Left renal cortex interstitium (tissue), 4 donors: ENCODE data around the gene PBXIP1. TPM values are rescaled to one million over a fixed set of nuclear protein-coding genes. Genes with fewer than 3 reads are reported as not detected.

ENCODE experiments used
- DNase-seq, 4 donors: peaks; one replicate each; pipeline ENCODE4 v3.0.0-alpha.2; 2013; ENCODE audit warnings: low read depth in 4 of 4, low spot score in 2 of 4, missing footprints in 1 of 4
- polyA plus RNA-seq, 4 donors: library from polyadenylated mRNA; unstranded; fragments of 120-200 nt; gene quantifications; one replicate each; pipeline ENCODE4 v1.2.1, GENCODE V29; 2013; ENCODE audit not compliant: insufficient read length in 4 of 4

The PBXIP1 gene
- polyA plus RNA-seq, 4 donors: 68.3 to 81.2 (median 73.6) TPM

DNA sequence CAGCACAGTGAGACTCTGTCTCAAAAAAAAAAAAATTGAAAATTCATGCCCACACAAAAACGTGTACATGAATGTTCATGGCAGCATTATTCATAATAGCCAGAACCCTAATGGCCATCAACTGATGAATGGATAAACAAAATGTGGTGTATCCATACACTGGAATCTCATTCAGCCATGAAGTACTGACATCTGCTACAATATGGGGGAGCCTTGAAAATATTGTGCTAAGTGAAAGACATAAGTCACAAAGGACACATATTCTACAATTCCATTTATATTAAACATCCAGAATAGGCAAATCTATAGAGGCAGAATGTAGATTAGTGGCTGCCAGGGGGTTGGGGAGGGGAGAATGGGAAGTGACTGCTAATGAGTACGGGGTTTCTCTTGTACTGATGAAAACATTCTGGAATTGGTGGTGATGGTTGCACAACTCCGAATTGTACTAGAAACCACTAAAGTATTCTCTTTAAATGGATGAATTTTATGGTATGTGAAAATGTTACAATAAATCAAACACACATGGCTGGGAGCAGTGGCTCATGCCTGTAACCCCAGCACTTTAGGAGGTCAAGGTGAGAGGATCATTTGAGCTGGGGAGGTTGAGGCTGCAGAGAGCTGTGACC is 52.8 kb downstream of the PBXIP1 start:
- DNase-seq: no peak

DNA sequence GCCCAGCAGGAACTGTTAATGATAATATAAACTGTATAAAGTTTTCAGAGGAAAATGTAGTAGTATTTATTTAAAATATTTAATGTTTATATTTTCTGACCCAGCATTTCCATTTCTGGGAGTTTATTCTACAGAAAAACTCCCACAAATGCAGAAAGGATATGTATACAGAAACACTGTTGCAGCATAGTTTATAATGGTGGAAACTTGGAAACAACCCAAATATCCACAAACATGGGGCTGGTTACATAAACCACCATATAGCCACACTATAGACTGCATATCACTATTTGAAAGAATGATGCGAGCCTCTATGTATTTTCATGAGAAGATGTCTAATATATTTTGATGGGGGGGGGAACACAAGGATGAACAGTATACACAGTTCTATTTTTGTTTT is 54.3 kb downstream of the PBXIP1 start:
- no peak for DNase-seq

DNA sequence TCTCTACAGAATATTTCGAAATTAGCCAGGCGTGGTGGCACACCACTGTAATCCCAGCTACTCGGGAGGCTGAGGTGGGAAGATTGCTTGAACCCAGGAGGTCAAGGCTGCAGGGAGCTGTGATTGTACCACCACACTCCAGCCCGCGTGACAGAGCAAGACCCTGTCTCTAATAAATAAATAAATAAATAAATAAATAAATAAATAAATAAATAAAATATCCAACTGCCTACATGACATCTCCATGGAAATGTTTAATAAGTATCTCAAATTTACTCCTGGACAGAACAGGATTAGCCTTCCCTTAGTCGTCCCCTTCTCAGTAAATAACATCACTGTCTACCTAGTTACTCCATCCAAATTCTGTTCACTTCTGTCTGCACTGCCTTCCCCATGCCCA is 56.9 kb downstream of the PBXIP1 start:
- no peak for DNase-seq

DNA sequence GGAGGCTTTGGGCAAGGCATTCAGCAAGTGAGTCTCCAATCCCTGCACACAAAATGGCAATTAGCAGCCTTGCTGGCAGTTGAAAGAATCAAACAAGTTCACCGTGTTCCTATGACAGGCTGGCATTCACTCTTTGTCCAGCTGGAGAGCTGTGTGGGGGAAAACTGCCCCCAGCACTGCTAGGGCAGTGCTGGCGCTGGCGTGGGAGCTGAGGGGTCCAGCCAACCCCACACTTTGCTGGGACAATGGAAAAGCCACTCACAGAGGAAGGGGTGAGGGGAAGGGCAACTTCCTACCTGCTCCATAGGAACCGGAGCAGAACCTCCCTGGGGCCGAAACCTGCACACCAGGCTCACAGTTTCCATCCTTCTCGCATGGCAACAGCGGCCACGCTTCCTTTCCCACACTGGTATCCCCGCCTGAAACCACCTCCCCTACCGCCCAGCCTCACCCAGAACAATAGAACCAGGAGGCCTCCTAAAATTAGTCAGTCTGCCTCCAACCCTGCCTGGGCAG is 59.1 kb downstream of the PBXIP1 start:
- no peak for DNase-seq

DNA sequence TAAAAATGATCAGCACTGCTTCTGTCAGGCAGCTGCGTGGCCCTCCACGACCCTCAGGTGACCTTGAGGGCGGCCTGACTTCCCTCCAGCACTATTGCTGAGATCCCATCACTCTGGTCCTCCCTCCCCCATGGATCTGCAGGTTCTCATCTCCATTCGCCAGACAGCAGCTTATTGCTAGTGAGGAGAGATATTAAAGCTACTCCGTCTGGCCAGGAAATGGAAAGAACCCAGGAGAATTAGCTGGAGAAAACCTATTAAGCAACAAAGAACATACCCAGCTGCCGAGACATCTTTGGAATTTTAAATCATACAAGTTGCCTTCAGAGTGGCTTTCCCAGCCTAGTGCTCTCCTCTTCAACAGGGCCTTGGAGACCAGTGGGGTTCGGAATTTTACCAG is 60.1 kb downstream of the PBXIP1 start:
- no peak for DNase-seq

Other genes with a start within 250 kb of the PBXIP1 start
- gene KCNN3, start 85.8 kb downstream of the PBXIP1 start, polyA plus RNA-seq: 1 to 10 TPM; 2.4 to 3.3 (median 2.5) TPM
- gene PMVK, start 19.4 kb downstream of the PBXIP1 start, polyA plus RNA-seq: 10 to 100 TPM; 36.4 to 48.0 (median 41.3) TPM
- 10 to 100 TPM; 41.4 to 51.2 (median 47.0) TPM for gene PYGO2, start 5.7 kb upstream of the PBXIP1 start, polyA plus RNA-seq
- gene SHC1, start 14.6 kb upstream of the PBXIP1 start, polyA plus RNA-seq: 10 to 100 TPM; 71.9 to 91.5 (median 80.8) TPM
- 10 to 100 TPM; 82.3 to 99.0 (median 91.8) TPM for gene CKS1B, start 18.6 kb upstream of the PBXIP1 start, polyA plus RNA-seq
- gene FLAD1, start 27.2 kb upstream of the PBXIP1 start, polyA plus RNA-seq: 10 to 100 TPM; 27.4 to 38.7 (median 32.6) TPM
- gene LENEP, start 37.5 kb upstream of the PBXIP1 start, polyA plus RNA-seq: 1 to 10 TPM in 1 of 4 donors, under 1 TPM in 3; 0.27 to 1.4 (median 0.60) TPM
- 10 to 100 TPM; 11.8 to 17.9 (median 15.4) TPM for gene ZBTB7B, start 46.7 kb upstream of the PBXIP1 start, polyA plus RNA-seq
- 1 to 10 TPM; 1.1 to 2.5 (median 1.9) TPM for gene DCST2, start 77.7 kb upstream of the PBXIP1 start, polyA plus RNA-seq
- gene DCST1, start 77.7 kb upstream of the PBXIP1 start, polyA plus RNA-seq: under 1 TPM; 0.14 to 0.44 (median 0.35) TPM
- 10 to 100 TPM; 36.7 to 55.8 (median 55.4) TPM for gene ADAM15, start 95.2 kb upstream of the PBXIP1 start, polyA plus RNA-seq
- gene EFNA4, start 107.6 kb upstream of the PBXIP1 start, polyA plus RNA-seq: 10 to 100 TPM; 18.1 to 24.5 (median 21.3) TPM
- gene EFNA3, start 122.7 kb upstream of the PBXIP1 start, polyA plus RNA-seq: 1 to 10 TPM; 4.9 to 9.4 (median 6.7) TPM
- 10 to 100 TPM; 58.7 to 76.2 (median 70.8) TPM for gene EFNA1, start 171.8 kb upstream of the PBXIP1 start, polyA plus RNA-seq
- gene SLC50A1, start 179.8 kb upstream of the PBXIP1 start, polyA plus RNA-seq: 10 to 100 TPM; 51.5 to 61.1 (median 55.4) TPM
- gene DPM3, start 184.4 kb upstream of the PBXIP1 start, polyA plus RNA-seq: 10 to 100 TPM; 31.3 to 64.7 (median 45.2) TPM
- gene KRTCAP2, start 217.2 kb upstream of the PBXIP1 start, polyA plus RNA-seq: 100 to 1,000 TPM; 124 to 166 (median 137) TPM
- 1 to 10 TPM; 2.7 to 6.4 (median 4.9) TPM for gene TRIM46, start 217.8 kb upstream of the PBXIP1 start, polyA plus RNA-seq